ENCODE data around the gene TIMM29. TPM values are rescaled to one million over a fixed set of nuclear protein-coding genes. Genes with fewer than 3 reads are reported as not detected.

Gene TIMM29
- polyA plus RNA-seq, 2 of the 4 experiments (the other 2 are of a cell fraction), result 9.1 to 20.5 TPM

- WGBS (ENCODE audit: missing lambda C conversion rate), result no CpG with 5 or more reads among the region's 100 CpGs
- peak within 1 kb of the TSS; percentile 99 for H3K27ac ChIP-seq
- ATAC-seq (peak; percentile 89), FAIRE-seq (no peak), DNase-seq (ENCODE audit: low read depth in 1 of 2, low spot score in 1 of 2) (peak; percentile 86 to 95)
- H3K4me1 ChIP-seq, result peaks cover 10% of the 10 kb centered on the region; the same call in 1 of the 3 replicates
- TF ChIP-seq ZFP36 (IDR thresholded peaks at IDR 0.05; ENCODE audit: borderline replicate concordance, partially characterized antibody) (no peak), PHF8 (IDR thresholded peaks at IDR 0.05; ENCODE audit: borderline replicate concordance, low read depth) (peak; percentile 84), NPAS2 (CRISPR knock-in tag; IDR thresholded peaks at IDR 0.05; ENCODE audit: borderline replicate concordance) (peak; percentile 39; the same call in 1 of the 2 replicates), E2F6 (IDR thresholded peaks at IDR 0.05; ENCODE audit: borderline replicate concordance, low read depth) (peak; percentile 58), MAX (IDR thresholded peaks at IDR 0.05) (peak; percentile 60), HOXB5 (CRISPR knock-in tag; IDR thresholded peaks at IDR 0.05) (0 out of 2 replicates have a peak, but pooled peaks have one; percentile 40), POLR2A (IDR thresholded peaks at IDR 0.05; ENCODE audit: low read length) (peak; percentile 87), JUN (IDR thresholded peaks at IDR 0.05) (peak in 1 of 2 experiments; percentile 74; a peak in 2 of 5 replicates), ZSCAN20 (CRISPR knock-in tag; IDR thresholded peaks at IDR 0.05) (0 out of 2 replicates have a peak, but pooled peaks have one; percentile 49), KDM5A (IDR thresholded peaks at IDR 0.05) (no peak), RFX5 (IDR thresholded peaks at IDR 0.05) (no peak), MYC (IDR thresholded peaks at IDR 0.05; ENCODE audit: borderline replicate concordance, low read length) (peak; percentile 95), ESRRA (IDR thresholded peaks at IDR 0.05; ENCODE audit: borderline replicate concordance, low read length) (no peak), BCL3 (IDR thresholded peaks at IDR 0.05) (peak; percentile 38; the same call in 1 of the 3 replicates), CBX8 (IDR thresholded peaks at IDR 0.05) (no peak)
- CTCF ChIA-PET, result interaction anchor here (1.5 to 2.5 kb wide), 2 partner anchors 21 to 24 kb away, joined by 3 to 11 read pairs; no protein-coding TSS in a partner anchor
- H3K4me3 ChIP-seq, result peak within 1 kb of the TSS; percentile 94
- H3K9me3 ChIP-seq, result no peaks in the 10 kb centered on the region
- peak within 1 kb of the TSS; percentile 92 for H3K4me2 ChIP-seq
- POLR2A ChIA-PET, result interaction anchor here (0.6 to 1.6 kb wide), 4 partner anchors 13 to 28 kb away, joined by 3 to 6 read pairs (median 5); no protein-coding TSS in a partner anchor
These were observed 31.9 kb downstream of the TIMM29 start, which contains the start of gene SMARCA4 for GRCh38 chr19:10960314-10961072. TSS of gene SMARCA4 (plus strand) at chr19:10961030. CDS start at chr19:10984152, 23,122 bp downstream.

GRCh38 chr19:10961073-10961860, 32.7 kb downstream of the TIMM29 start:
- ATAC-seq (peak; percentile 12 to 74; a peak in 4 of 6 replicates), DNase-seq (ENCODE audit: low read depth in 1 of 2, low spot score in 1 of 2) (no peak), FAIRE-seq (no peak)
- Histone ChIP-seq H3K4me2 (peak overlapping the region; percentile 78), H3K4me3 (peak overlapping the region; percentile 94), H3K27ac (peak overlapping the region; percentile 99), H3K4me1 (peaks cover 10% of the 10 kb centered on the region; the same call in 1 of the 3 replicates), H3K9me3 (no peaks in the 10 kb centered on the region)
- ChIA-PET CTCF (interaction anchor here (1.5 to 2.5 kb wide), 2 partner anchors 22 to 25 kb away, joined by 3 to 11 read pairs; no protein-coding TSS in a partner anchor), POLR2A (interaction anchor here (0.6 to 1.6 kb wide), 3 partner anchors 21 to 29 kb away, joined by 4 to 6 read pairs (median 6); no protein-coding TSS in a partner anchor)
- 0 out of 3 replicates have a peak, but pooled peaks have one; percentile 23 for TF ChIP-seq BCL3 (IDR thresholded peaks at IDR 0.05)
- no peak for TF ChIP-seq GATA3 (IDR thresholded peaks at IDR 0.05; ENCODE audit: borderline replicate concordance)
- TF ChIP-seq ZNF302 (CRISPR knock-in tag; IDR thresholded peaks at IDR 0.05), result no peak
- WGBS (ENCODE audit: missing lambda C conversion rate), result 4% methylated on average over 15 of the region's 92 CpGs

Measured in A549 (cell line).